ENCODE measurements around the gene CAMKMT. TPM values are rescaled to one million over a fixed set of nuclear protein-coding genes. Genes with fewer than 3 reads are reported as not detected.

The CAMKMT gene
- total RNA-seq, 2 experiments from 2014 or later: 12.8 to 19.6 TPM

GRCh38 chr2:44679584-44679983 is 317.8 kb downstream of the CAMKMT start:
- Mint-ChIP-seq H3K27ac (no peak overlapping the region), H3K9me3 (no peaks in the 10 kb centered on the region), H3K4me3 (no peak overlapping the region), H3K27me3 (ENCODE audit: low read depth) (no peaks in the 10 kb centered on the region), H3K4me1 (ENCODE audit: low read depth) (no peaks in the 10 kb centered on the region), H3K36me3 (ENCODE audit: low read depth) (no peaks in the 10 kb centered on the region)
- CTCF ChIA-PET: no interaction called here
- intact Hi-C loops (cut with micrococcal nuclease): no loop called here
- no peak for DNase-seq

DNA sequence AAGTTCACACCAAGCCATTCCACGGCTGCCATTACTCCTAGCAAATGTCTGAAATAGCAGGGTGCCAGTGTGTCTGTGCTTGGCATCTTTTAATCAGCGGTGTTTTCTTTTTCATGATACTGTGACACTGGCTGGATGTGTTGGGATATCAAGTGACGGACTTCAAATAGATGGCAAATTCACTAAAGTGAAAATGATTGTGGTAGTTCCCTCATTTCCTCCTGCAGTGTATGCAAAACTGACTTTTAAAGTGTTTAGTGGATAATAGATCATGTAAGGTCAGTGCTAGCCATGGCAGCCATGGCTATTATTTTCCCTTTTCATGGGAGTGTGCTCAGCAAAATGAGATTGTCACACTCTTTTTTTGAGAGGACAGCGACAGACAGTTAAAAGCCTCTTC is 318.2 kb downstream of the CAMKMT start:
- Mint-ChIP-seq H3K4me1 (ENCODE audit: low read depth) (no peaks in the 10 kb centered on the region), H3K27ac (no peak overlapping the region), H3K36me3 (ENCODE audit: low read depth) (no peaks in the 10 kb centered on the region), H3K27me3 (ENCODE audit: low read depth) (no peaks in the 10 kb centered on the region), H3K9me3 (no peaks in the 10 kb centered on the region), H3K4me3 (no peak overlapping the region)
- DNase-seq: no peak
- CTCF ChIA-PET: no interaction called here
- intact Hi-C loops (cut with micrococcal nuclease): no loop called here

DNA sequence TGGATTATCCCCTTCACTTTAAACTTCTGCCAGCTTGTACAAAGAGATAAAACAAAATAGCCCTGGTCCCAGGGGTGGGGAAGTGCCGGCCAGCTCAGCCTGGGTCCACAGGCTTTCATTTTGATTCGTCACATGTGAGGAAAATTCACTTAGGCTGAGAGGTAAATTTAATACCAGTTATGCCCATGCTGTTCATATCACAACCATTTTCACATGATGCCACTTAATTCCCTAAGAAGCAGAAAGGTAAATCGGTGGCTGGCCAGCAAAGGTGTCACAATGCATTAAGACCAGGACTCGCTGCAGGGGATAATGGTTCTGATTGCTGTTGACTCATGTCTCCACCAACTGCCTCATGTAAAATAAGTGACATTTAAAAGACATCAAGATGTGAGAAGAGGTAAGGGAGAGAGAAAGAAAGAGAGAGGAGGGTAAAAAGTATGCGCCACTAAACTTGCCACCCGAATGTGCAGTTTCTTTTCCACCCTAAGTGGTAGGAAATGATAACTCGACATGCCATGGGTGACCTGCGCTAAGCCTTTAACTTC is 318.8 kb downstream of the CAMKMT start:
- CTCF ChIA-PET: interaction anchor here (0.7 kb wide), 1 partner anchor 11 kb away, joined by 3 read pairs; no protein-coding TSS in a partner anchor
- H3K27me3 Mint-ChIP-seq (ENCODE audit: low read depth): no peaks in the 10 kb centered on the region
- no peaks in the 10 kb centered on the region for H3K9me3 Mint-ChIP-seq
- H3K4me3 Mint-ChIP-seq: no peak overlapping the region
- DNase-seq: no peak
- no peaks in the 10 kb centered on the region for H3K4me1 Mint-ChIP-seq (ENCODE audit: low read depth)
- H3K36me3 Mint-ChIP-seq (ENCODE audit: low read depth): no peaks in the 10 kb centered on the region
- intact Hi-C loops (cut with micrococcal nuclease): no loop called here
- no peak overlapping the region for H3K27ac Mint-ChIP-seq

DNA sequence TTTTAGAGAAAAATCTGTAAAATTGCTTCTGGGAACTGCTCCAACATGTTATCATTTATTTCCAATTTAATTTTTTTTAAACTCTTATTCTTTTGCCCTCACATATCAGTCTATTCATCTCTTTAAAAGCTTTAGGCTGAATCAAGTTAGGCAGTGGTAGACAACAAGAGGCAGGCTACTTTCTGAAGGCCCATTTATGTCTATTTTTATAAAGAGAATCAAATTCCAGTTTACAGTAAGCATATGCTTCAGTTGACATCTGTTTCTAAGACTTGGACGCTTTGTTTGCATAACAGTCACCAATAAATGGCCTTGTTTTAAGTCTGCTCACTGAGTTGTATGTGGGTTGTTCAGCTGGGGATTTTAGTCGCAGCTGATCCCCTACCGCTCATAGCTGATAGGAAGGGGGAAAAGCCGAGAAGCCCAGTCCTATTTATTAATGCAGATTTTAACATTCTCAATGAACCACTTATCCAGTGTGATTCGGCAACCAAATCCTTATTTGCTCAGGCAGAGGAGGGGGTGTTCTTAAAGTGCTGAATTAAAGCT is 319.3 kb downstream of the CAMKMT start:
- intact Hi-C loops (cut with micrococcal nuclease): no loop called here
- Mint-ChIP-seq H3K36me3 (ENCODE audit: low read depth) (no peaks in the 10 kb centered on the region), H3K27ac (no peak overlapping the region), H3K4me1 (ENCODE audit: low read depth) (no peaks in the 10 kb centered on the region), H3K27me3 (ENCODE audit: low read depth) (no peaks in the 10 kb centered on the region), H3K4me3 (no peak overlapping the region), H3K9me3 (no peaks in the 10 kb centered on the region)
- CTCF ChIA-PET: interaction anchor here (0.7 to 1.6 kb wide), 2 partner anchors 12 to 201 kb away, joined by 3 read pairs; no protein-coding TSS in a partner anchor
- DNase-seq: no peak

GRCh38 chr2:44682459-44682858 is 320.7 kb downstream of the CAMKMT start:
- intact Hi-C loops (cut with micrococcal nuclease): no loop called here
- no peaks in the 10 kb centered on the region for H3K4me1 Mint-ChIP-seq (ENCODE audit: low read depth)
- no peak overlapping the region for H3K4me3 Mint-ChIP-seq
- CTCF ChIA-PET: interaction anchor here (1.6 kb wide), 1 partner anchor 203 kb away, joined by 3 read pairs; no protein-coding TSS in a partner anchor
- no peaks in the 10 kb centered on the region for H3K9me3 Mint-ChIP-seq
- H3K36me3 Mint-ChIP-seq (ENCODE audit: low read depth): no peaks in the 10 kb centered on the region
- no peak overlapping the region for H3K27ac Mint-ChIP-seq
- DNase-seq: no peak
- H3K27me3 Mint-ChIP-seq (ENCODE audit: low read depth): no peaks in the 10 kb centered on the region

GRCh38 chr2:44684559-44684958 is 322.8 kb downstream of the CAMKMT start:
- H3K36me3 Mint-ChIP-seq (ENCODE audit: low read depth): no peaks in the 10 kb centered on the region
- no peaks in the 10 kb centered on the region for H3K27me3 Mint-ChIP-seq (ENCODE audit: low read depth)
- DNase-seq: no peak
- H3K9me3 Mint-ChIP-seq: no peaks in the 10 kb centered on the region
- intact Hi-C loops (cut with micrococcal nuclease): no loop called here
- no peaks in the 10 kb centered on the region for H3K4me1 Mint-ChIP-seq (ENCODE audit: low read depth)
- H3K4me3 Mint-ChIP-seq: no peak overlapping the region
- CTCF ChIA-PET: no interaction called here
- no peak overlapping the region for H3K27ac Mint-ChIP-seq

DNA sequence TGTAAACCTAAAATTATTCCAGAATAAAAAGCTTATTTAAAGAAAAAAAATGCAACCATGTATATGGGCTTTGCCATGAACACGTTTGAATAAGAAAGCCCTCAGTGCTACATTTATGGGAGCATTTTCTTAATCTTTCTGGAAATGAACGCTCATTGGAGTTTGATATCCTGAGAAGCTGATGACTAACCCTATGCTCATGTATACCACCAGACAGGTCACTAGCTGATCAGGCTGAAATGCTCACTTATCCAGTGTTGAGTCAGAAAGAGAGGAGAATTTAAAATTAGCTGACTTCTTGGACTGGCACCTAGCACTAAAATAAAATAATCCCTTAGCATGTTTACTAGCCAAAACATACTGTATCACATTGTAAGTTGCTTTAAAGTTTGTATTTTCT is 324.8 kb downstream of the CAMKMT start:
- DNase-seq: no peak
- CTCF ChIA-PET: no interaction called here
- H3K9me3 Mint-ChIP-seq: no peaks in the 10 kb centered on the region
- no peaks in the 10 kb centered on the region for H3K27me3 Mint-ChIP-seq (ENCODE audit: low read depth)
- no peak overlapping the region for H3K4me3 Mint-ChIP-seq
- H3K4me1 Mint-ChIP-seq (ENCODE audit: low read depth): no peaks in the 10 kb centered on the region
- intact Hi-C loops (cut with micrococcal nuclease): no loop called here
- no peaks in the 10 kb centered on the region for H3K36me3 Mint-ChIP-seq (ENCODE audit: low read depth)
- H3K27ac Mint-ChIP-seq: no peak overlapping the region

DNA sequence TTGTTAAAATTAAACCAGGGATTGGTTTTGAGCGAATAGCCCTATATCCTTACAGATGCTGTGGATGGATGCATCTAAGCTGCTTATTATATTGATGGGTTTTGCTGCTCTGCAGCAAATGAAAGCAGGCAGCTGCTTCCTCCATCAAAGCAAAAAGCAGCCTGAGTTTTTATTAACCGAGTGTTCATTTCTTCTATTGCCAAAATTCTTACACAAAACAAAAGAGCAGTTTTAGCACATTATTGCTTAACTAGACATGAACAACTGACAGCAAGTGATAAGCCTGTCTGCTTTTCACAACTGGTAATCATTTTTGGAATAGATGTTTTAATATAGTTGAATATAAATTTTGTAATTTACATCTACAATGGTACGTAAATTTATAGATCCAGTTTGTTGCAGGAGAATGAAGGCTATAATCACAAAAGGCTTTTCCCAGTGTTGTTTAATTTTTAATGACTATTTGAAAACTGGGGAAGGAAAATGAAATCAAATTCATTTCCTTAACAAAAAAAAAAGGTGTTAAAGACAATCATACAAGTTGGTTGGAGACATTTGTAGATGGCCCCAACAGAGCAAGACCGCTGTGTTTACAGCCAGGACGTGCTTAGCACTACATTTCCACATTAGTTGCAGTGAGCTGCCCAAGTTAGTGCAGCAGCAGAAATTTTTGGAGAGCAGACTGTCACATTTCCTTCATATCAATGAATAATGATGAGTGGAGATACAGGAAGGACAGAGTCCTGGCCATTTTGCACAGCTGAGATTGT is 326.1 kb downstream of the CAMKMT start:
- no peaks in the 10 kb centered on the region for H3K27me3 Mint-ChIP-seq (ENCODE audit: low read depth)
- no peaks in the 10 kb centered on the region for H3K9me3 Mint-ChIP-seq
- intact Hi-C loops (cut with micrococcal nuclease): no loop called here
- CTCF ChIA-PET: interaction anchor here (0.5 kb wide), 1 partner anchor 131 kb away, joined by 5 read pairs; no protein-coding TSS in a partner anchor
- no peak overlapping the region for H3K4me3 Mint-ChIP-seq
- no peaks in the 10 kb centered on the region for H3K4me1 Mint-ChIP-seq (ENCODE audit: low read depth)
- H3K36me3 Mint-ChIP-seq (ENCODE audit: low read depth): no peaks in the 10 kb centered on the region
- no peak for DNase-seq
- no peak overlapping the region for H3K27ac Mint-ChIP-seq

DNA sequence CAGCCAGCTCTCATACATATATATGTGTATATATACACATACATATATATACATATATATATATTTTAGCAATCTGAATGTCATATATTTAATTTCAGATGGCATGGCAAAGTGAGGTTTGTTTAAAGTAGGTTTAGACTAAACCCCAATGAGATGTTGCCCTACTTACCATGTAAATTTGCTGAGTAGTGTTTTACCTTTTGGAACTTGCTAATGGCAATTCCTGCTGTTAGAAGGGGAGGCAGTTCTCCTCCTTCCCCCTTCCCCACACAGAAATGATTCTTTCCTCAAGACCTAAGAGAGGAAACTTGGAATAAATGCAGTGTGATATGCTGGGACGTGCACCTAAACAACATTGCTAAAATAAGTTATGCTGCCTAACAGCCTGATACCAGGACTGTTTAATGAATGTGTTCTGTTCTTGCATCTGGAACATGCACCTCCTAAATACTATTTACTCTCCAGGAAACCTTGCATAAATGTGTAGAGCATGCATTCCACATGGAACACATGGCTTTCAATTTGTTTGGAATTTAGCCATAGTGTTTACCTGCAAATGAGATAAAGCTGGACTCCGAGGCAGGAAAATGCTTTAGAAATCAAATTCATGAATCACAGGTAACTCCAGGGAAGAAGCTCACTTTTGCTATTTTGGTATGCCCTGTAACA is 326.8 kb downstream of the CAMKMT start:
- H3K4me3 Mint-ChIP-seq: no peak overlapping the region
- CTCF ChIA-PET: interaction anchor here (0.5 kb wide), 1 partner anchor 132 kb away, joined by 5 read pairs; no protein-coding TSS in a partner anchor

DNA sequence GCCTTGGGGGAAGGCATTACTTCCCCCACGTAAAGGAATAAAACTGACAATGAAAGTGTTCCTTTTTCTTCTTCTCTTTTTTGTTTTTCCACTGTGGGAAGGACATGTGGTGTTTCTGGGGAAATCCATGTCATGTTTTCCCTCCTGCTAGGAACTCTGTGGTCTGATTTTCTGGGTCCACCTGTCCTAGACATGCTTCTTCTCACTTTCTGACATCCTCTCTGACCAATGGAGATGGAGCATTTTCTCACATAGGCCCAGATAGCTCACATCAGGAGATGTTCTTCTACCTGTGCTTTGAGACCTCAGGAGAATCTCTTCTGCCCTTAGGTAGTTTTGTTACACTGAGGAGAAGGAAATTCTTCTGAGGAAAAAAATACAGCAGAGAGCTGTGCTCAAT is 327.8 kb downstream of the CAMKMT start:
- no peaks in the 10 kb centered on the region for H3K27me3 Mint-ChIP-seq (ENCODE audit: low read depth)
- intact Hi-C loops (cut with micrococcal nuclease): no loop called here
- no peak overlapping the region for H3K4me3 Mint-ChIP-seq
- CTCF ChIA-PET: no interaction called here
- no peaks in the 10 kb centered on the region for H3K9me3 Mint-ChIP-seq
- H3K4me1 Mint-ChIP-seq (ENCODE audit: low read depth): no peaks in the 10 kb centered on the region
- DNase-seq: no peak
- H3K36me3 Mint-ChIP-seq (ENCODE audit: low read depth): no peaks in the 10 kb centered on the region
- no peak overlapping the region for H3K27ac Mint-ChIP-seq

More for the DNA sequence above, 326.8 kb downstream of the CAMKMT start:
- Mint-ChIP-seq H3K27ac (no peak overlapping the region), H3K4me1 (ENCODE audit: low read depth) (no peaks in the 10 kb centered on the region), H3K27me3 (ENCODE audit: low read depth) (no peaks in the 10 kb centered on the region), H3K9me3 (no peaks in the 10 kb centered on the region), H3K36me3 (ENCODE audit: low read depth) (no peaks in the 10 kb centered on the region)
- intact Hi-C loops (cut with micrococcal nuclease): no loop called here
- DNase-seq: no peak

GRCh38 chr2:44691174-44691785 is 329.5 kb downstream of the CAMKMT start:
- H3K4me1 Mint-ChIP-seq (ENCODE audit: low read depth): no peaks in the 10 kb centered on the region
- intact Hi-C loops (cut with micrococcal nuclease): no loop called here
- H3K9me3 Mint-ChIP-seq: no peaks in the 10 kb centered on the region
- H3K36me3 Mint-ChIP-seq (ENCODE audit: low read depth): no peaks in the 10 kb centered on the region
- no peak for DNase-seq
- no peak overlapping the region for H3K27ac Mint-ChIP-seq
- CTCF ChIA-PET: no interaction called here
- H3K4me3 Mint-ChIP-seq: no peak overlapping the region
- H3K27me3 Mint-ChIP-seq (ENCODE audit: low read depth): no peaks in the 10 kb centered on the region

GRCh38 chr2:44692821-44693220 is 331.1 kb downstream of the CAMKMT start:
- Mint-ChIP-seq H3K4me1 (ENCODE audit: low read depth) (no peaks in the 10 kb centered on the region), H3K27ac (no peak overlapping the region), H3K9me3 (no peaks in the 10 kb centered on the region), H3K4me3 (no peak overlapping the region), H3K36me3 (ENCODE audit: low read depth) (no peaks in the 10 kb centered on the region), H3K27me3 (ENCODE audit: low read depth) (no peaks in the 10 kb centered on the region)
- intact Hi-C loops (cut with micrococcal nuclease): no loop called here
- no peak for DNase-seq
- CTCF ChIA-PET: no interaction called here

All from activated naive CD4-positive, alpha-beta T cell treated with anti-CD3 and anti-CD28 coated beads for 36 hours (primary cell).